Coronary artery (tissue), 2 donors: ENCODE measurements around the gene GLDN.

ENCODE experiments used
- DNase-seq: peaks from one replicate; pipeline ENCODE4 v3.0.0-alpha.2; 2017; ENCODE audit warnings: low spot score
- H3K27ac ChIP-seq, 2 donors: fragments of 200-600 bp; sonication (generic); one replicate each; pipeline ENCODE4 v1.5.1; 2016 to 2019
- H3K4me3 ChIP-seq: fragments of 200-600 bp; sonication (generic); 2 replicates; pipeline ENCODE4 v1.5.1; 2016; ENCODE audit warnings: mild to moderate bottlenecking, moderate library complexity
- CTCF ChIP-seq: fragments of 200-600 bp; sonication (generic); IDR thresholded peaks from one replicate; pipeline ENCODE4 v1.5.1; 2019; ENCODE audit warnings: antibody characterized with exemption

Gene GLDN

GRCh38 chr15:51375966-51376640 lies 34.6 kb downstream of the GLDN start:
- Histone ChIP-seq H3K27ac (no peak overlapping the region), H3K4me3 (no peak overlapping the region)
- no peak for DNase-seq
- no peak for TF ChIP-seq CTCF

- Histone ChIP-seq H3K4me3 (no peak overlapping the region), H3K27ac (no peak overlapping the region)
- no peak for TF ChIP-seq CTCF
- no peak for DNase-seq
Observed at GRCh38 chr15:51377038-51377786, 35.8 kb downstream of the GLDN start.

GRCh38 chr15:51378406-51378805 lies 37.0 kb downstream of the GLDN start:
- TF ChIP-seq CTCF: no peak
- H3K27ac ChIP-seq: no peak overlapping the region
- no peak for DNase-seq
- no peak overlapping the region for H3K4me3 ChIP-seq

GRCh38 chr15:51379390-51379789 lies 37.9 kb downstream of the GLDN start:
- H3K4me3 ChIP-seq: no peak overlapping the region
- TF ChIP-seq CTCF: no peak
- DNase-seq: no peak
- no peak overlapping the region for H3K27ac ChIP-seq

- DNase-seq: peak; percentile 84
- peak; percentile 90 for TF ChIP-seq CTCF
- Histone ChIP-seq H3K4me3 (no peak overlapping the region), H3K27ac (no peak overlapping the region)
Observed at GRCh38 chr15:51380999-51381806, 39.7 kb downstream of the GLDN start.

GRCh38 chr15:51382787-51383186 lies 41.3 kb downstream of the GLDN start:
- no peak for DNase-seq
- H3K27ac ChIP-seq: no peak overlapping the region

More at GRCh38 chr15:51382787-51383186, 41.3 kb downstream of the GLDN start:
- TF ChIP-seq CTCF: no peak
- H3K4me3 ChIP-seq: no peak overlapping the region
